HG02571 (cell line): ENCODE measurements around the gene RNF111.
"Not testable (repeated sequence)": the region's sequence is repeated elsewhere in the genome, so short reads cannot be mapped to it uniquely, and the experiment has no call there.

Experiments used
- ATAC-seq: cut with Tn5 transposase; IDR thresholded peaks from one replicate; pipeline ENCODE4 v1.9.1; 2021; ENCODE audit warnings: mild to moderate bottlenecking, moderate library complexity; ENCODE audit not compliant: unreplicated experiment

RNF111 gene

GRCh38 chr15:59127255-59127654 lies 139.8 kb downstream of the RNF111 start:
- not testable (repeated sequence) for ATAC-seq

DNA sequence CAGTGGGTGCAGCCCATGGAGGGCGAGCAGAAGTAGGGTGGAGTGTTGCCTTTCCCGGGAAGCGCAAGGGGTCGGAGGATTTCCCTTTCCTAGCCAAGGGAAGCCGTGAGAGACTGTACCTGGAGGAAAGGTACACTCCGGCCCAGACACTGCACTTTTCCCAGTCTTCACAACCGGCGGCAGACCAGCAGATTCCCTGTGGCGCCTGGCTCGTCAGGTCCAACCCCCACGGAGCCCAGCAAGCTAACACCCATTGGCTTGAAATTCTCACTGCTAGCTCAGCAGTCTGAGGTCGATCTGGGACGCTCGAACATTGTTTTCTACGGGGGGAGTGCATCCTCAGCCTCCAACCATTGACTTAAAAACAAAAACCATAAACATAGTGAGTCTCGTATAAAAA lies 144.0 kb downstream of the RNF111 start:
- ATAC-seq: no peak

GRCh38 chr15:59131969-59132562 lies 144.6 kb downstream of the RNF111 start:
- no peak for ATAC-seq

DNA sequence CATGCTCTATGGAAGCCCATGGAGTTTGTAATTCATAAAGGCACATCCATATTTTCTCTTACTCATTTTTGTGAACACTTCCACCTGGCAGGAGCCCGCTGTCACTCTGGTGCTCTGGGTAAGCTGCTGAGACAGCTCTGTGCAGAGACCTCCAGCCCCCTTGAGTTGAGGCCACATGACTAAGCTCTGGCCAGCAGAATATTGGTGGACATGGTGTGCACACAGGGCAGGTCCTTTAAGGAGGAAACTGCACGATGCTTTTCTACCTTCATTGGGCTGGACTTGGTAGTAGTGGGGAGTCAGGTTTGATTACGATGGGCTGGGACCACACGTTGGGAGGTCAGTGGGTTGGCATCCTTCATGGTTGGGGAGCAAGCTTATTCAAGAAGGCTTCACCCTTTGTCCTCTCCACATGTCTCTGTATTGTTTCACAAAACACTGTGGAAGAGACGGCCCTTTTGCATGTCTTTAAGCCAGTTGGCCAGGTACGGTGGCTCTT lies 146.5 kb downstream of the RNF111 start:
- no peak for ATAC-seq

DNA sequence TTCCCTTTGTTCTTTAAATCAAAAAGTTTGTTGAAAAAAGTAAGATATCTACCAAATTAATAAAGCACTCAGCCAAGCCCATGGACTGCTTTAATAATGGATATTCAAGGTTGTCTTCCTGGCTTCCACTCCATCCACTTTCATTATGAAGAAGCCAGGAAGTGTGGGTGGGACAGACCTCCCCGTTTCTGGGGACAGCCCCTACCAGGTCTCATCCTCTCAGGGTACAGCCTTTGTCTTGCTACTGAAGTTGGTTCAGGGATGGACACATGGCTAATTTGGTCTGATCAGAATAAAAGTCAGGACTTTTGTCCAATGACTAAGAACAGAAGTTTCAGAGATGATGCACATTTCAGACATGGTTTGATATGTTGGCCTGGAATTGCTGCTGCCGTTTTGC lies 150.1 kb downstream of the RNF111 start:
- no peak for ATAC-seq

- ATAC-seq: no peak
Measured at GRCh38 chr15:59138243-59138642, 150.8 kb downstream of the RNF111 start.

- ATAC-seq: no peak
Measured at GRCh38 chr15:59140422-59141226, 153.2 kb downstream of the RNF111 start.

- no peak for ATAC-seq
Measured at GRCh38 chr15:59143281-59143680, 155.8 kb downstream of the RNF111 start.

DNA sequence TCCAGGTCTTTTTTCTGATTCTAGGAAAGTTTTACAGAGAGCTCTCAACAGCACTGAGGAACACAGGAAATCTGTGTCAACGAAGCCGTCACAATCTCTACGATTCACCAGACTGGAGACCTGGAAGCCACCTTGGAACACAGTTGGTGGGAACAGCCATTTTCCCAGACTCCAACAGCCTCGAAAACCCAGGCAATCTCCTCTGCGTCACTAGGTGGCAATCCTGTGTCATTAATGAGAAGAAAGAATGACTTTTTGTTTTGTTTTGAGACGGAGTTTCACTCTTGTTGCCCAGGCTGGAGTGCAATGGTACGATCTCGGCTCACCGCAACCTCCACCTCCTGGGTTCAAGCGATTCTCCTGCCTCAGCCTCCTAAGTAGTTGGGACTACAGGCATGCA lies 157.1 kb downstream of the RNF111 start:
- ATAC-seq: not testable (repeated sequence)
